GM23338 (cell line): ENCODE measurements around the gene AKR1E2.

Experiments used
- CTCF ChIP-seq, 2 experiments: fragments of 200-600 bp in 1 of 2; sonication (generic) in 1 of 2; conservative IDR thresholded peaks; 2 replicates each; pipeline versions ENCODE4 v1.5.1 to v1.6.1; 2016 to 2017; ENCODE audit warnings: antibody characterized with exemption in 2 of 2, low read depth in 2 of 2, mild to moderate bottlenecking in 2 of 2, moderate library complexity in 1 of 2
- JUNB ChIP-seq: IDR thresholded peaks from one replicate; pipeline ENCODE4 v1.6.1; 2016; ENCODE audit warnings: antibody characterized with exemption; ENCODE audit not compliant: unreplicated experiment

- no peak for TF ChIP-seq CTCF (conservative IDR thresholded peaks at IDR 0.05; ENCODE audit: low read depth in 2 of 2)
- TF ChIP-seq JUNB: no peak
Observed at GRCh38 chr10:4822208-4822607, 3.8 kb upstream of the AKR1E2 start.
